Cerebellar nuclear complex (tissue), 1 donor: ENCODE measurements around the gene TNFRSF21.
"Not testable (repeated sequence)": the region's sequence is repeated elsewhere in the genome, so short reads cannot be mapped to it uniquely, and the experiment has no call there.

Source experiments
- DNase-seq, 2 experiments: peaks; one replicate each; lab custom pipeline; 2025; lab: John Stamatoyannopoulos, UW

Gene TNFRSF21

DNA sequence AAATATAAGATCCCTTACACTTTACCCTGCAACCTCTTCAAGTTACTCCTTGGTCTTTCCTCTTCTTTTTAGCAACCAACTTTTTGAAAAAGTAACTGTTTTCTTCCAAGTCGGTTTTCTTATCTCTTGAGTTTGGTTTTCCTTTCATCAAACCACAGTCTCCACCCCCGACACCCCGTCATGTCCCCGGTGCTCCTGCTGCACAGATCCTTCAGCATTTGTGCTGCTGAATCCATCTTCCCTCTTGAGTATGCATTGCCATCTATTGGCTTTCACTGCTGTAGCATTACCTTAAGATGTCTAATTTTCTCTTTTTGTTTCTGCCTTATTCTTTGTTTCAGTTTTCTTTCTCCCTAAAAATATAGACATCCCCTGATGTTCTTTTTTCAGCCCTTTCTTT lies 11.9 kb upstream of the TNFRSF21 start:
- DNase-seq, result no peak

GRCh38 chr6:47319867-47320266 lies 10.2 kb upstream of the TNFRSF21 start:
- DNase-seq, result no peak

GRCh38 chr6:47319382-47319781 lies 9.7 kb upstream of the TNFRSF21 start:
- DNase-seq, result no peak

DNA sequence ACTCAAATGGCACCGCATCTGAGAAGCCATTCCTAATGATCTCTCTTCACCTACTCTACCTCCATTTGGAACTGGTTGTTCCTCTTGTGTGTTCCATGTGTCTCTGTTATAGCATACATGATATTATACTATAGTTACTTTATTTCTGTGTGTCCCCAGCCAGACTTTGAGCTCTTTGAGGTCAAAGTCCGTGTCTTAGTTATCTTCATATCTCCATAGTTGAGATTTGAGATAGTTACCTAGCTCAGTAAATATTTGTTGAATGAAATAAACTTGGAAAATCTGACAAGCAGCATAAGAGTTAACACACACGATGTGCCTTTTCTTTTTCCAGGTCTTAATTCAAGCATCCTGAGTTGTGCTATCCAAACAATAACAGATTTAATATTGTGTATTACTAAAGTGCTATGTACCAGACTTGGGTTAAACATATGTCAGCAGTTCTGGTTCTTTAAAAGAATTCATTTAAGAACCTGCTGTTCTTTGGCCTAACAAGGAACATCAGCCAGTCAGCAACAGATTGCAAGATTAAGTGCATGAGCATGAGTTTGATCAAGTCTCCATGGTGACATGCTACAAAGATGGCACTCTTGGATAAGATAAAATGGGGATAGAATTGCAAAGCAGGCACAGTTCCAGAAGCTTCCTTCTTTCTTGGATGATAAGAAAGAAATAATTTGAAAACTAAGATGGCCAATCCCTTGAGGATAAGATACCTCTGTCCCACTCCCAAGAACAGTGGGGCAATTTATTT lies 8.7 kb upstream of the TNFRSF21 start:
- no peak for DNase-seq

DNA sequence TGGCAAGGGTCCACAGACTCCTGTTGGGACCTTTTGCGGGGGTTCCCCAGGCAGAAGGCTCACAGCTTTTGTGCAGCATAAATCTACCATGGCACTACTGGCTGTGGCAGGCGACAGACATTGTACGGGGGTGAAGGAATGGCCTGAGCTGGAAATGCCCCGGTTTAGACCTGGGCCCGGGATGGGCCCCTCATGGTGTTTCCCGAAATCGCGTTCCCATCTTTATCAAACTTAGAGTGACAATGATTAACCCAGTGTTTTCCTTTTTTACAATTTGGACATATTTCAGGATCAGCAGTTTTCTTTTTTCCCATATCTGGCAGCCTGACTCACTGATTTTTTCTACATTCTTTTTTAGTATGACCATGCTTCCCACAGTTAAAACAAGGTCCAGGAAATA lies 5.5 kb upstream of the TNFRSF21 start:
- DNase-seq, result not testable (repeated sequence)

- no peak for DNase-seq
Measured at GRCh38 chr6:47310131-47310480, 401 bp upstream of the TNFRSF21 start.

GRCh38 chr6:47308552-47309290 lies 984 bp downstream of the TNFRSF21 start:
- no peak for DNase-seq

DNA sequence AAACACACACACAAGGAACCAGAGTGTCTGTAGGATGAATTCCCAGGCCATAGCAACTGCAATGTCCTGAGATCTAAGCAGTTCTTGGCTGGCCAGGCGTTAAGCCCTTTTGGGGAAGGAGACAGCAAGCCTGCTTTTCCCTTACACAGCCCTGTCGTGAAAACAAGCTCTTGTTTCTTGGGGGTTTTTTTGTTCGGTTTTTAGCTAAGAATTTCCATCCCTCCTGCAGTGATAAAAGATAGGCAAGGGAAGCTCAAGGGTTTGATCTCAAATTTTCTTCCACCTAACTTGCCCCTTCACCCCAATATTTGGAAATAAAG lies 1.5 kb downstream of the TNFRSF21 start:
- DNase-seq, result no peak

DNA sequence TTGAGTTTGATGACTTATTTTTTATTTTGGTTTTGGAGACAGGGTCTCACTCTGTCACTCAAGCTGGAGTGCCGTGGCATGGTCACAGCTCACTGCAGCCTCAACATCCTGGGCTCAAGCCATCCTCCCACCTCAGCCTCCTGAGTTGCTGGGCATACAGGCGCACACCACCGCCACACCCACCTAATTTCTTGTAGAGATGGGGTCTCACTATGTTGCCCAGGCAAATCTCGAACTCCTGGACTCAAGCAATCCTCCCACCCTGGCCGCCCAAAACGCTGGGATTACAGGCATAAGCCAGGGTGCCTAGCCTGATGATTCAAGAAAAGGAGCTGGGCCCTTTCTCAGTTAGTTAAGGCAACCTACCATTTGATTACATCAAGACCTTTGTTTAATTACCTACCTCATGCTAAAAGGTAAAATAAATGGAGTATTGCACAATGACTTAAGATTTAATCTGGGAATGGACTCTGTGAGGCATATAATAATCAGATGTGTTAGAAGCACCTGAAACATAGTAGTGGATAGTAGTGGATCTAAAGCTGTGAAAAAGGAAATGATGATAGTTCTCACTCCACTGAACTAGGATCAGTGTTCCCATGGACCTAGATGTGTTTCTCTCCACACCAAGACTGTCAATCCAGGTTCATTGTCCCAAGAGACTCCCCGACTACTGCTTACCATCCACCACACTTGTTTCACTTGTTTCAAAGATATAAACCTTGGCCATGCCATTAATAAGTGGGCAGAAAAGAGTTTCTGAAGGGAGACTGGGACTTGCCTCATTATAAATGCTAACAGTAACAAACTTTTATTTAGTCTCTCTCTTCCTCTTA lies 2.1 kb downstream of the TNFRSF21 start:
- DNase-seq, result no peak

DNA sequence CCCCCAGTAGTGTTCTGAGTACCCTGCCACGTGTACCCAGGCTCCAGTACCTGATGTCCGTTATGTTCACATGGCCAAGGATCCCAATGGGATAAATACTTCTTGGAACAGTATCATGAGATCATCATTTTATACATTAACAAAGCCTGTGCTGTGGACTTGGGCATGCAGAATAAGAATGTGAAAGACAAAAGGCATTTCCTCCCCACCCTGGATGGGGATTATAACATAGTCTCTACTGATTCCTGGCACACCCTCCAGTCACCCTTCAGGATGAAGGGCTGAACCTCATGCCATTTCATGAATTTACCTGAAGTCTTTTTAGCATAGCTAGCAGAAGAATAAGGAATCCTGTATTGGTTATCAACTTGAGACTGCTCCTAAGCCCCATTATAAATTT lies 2.8 kb downstream of the TNFRSF21 start:
- DNase-seq, result no peak

GRCh38 chr6:47303861-47304260 lies 5.8 kb downstream of the TNFRSF21 start:
- DNase-seq, result no peak

DNA sequence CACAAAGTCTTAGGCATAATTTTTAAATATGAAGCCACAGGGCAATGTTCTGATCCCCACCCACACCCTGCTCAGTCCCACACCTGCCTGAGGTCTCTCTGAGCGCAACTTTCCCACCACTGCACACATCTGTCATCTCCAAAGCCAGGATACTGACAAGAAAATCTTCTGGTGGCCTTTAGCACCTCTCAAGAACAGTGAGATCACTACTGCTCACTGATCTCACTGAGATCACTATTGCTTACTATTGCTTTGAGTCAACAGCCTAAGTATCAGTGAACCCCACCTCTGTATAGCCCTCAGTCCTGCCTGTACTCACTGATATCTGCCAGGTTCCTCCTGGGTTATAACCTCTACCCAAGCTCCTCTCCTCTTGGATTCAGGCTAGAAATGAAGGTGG lies 6.4 kb downstream of the TNFRSF21 start:
- DNase-seq, result no peak

DNA sequence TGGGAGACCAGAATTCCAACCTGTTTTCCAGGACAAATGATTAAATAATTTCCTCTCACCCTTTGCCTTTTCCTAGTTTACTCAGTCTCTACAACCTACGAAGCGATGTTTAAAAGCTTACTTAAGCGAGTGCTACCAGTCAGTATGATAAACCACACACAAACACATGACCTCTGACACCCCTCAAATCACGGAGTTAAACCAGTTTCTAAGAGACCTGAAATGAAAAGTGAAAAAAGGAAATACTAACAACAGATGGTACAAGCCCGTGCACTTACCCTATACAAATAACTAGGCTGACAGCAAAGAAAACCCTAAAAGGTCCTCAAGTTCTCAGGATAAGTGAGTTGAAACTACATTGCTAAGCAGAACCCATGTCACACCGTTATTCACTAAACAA lies 7.7 kb downstream of the TNFRSF21 start:
- no peak for DNase-seq

GRCh38 chr6:47301441-47301840 lies 8.3 kb downstream of the TNFRSF21 start:
- no peak for DNase-seq

DNA sequence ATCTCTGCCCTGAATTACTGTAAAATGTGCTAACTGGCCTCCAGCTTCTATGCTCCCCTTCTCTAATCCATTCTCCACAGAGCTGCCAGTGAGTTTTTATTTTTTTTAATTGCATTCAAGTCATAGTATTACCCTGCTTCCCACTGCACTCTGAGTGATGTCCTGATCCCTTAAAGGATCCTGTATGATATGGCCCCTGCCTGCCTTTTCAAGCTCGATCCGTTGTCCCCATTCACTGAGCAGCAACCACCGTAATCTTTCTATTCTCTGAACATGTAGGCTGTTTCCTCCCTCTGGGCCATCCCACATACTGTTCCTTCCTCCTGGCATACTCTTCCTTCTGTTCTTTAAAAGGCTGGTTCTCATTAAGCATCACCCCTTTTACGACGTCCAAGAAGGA lies 9.3 kb downstream of the TNFRSF21 start:
- DNase-seq, result no peak

- DNase-seq, result no peak
Measured at GRCh38 chr6:47299965-47300364, 9.7 kb downstream of the TNFRSF21 start.

GRCh38 chr6:47298475-47298874 lies 11.2 kb downstream of the TNFRSF21 start:
- DNase-seq, result no peak

DNA sequence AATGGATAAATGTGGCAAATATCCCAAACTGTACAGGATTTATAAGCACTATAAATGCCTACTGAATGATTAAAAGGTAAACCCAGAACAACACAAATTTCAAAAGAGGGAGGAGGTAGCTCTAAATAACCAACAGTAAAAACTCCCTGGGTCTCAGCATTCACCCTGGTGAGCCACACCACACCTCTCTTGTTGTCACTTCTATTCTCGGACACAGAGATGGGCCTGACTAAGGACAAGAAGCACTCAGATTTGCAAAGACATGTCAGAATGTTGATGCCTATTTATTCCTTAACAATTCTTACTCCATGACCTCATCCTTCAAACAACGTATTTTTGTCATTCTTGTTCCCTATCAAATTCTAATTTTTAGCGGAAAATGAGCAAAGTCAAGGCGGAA lies 14.7 kb downstream of the TNFRSF21 start:
- no peak for DNase-seq

- DNase-seq, result no peak
Measured at GRCh38 chr6:47292944-47293343, 16.8 kb downstream of the TNFRSF21 start.

GRCh38 chr6:47292027-47292426 lies 17.7 kb downstream of the TNFRSF21 start:
- no peak for DNase-seq

DNA sequence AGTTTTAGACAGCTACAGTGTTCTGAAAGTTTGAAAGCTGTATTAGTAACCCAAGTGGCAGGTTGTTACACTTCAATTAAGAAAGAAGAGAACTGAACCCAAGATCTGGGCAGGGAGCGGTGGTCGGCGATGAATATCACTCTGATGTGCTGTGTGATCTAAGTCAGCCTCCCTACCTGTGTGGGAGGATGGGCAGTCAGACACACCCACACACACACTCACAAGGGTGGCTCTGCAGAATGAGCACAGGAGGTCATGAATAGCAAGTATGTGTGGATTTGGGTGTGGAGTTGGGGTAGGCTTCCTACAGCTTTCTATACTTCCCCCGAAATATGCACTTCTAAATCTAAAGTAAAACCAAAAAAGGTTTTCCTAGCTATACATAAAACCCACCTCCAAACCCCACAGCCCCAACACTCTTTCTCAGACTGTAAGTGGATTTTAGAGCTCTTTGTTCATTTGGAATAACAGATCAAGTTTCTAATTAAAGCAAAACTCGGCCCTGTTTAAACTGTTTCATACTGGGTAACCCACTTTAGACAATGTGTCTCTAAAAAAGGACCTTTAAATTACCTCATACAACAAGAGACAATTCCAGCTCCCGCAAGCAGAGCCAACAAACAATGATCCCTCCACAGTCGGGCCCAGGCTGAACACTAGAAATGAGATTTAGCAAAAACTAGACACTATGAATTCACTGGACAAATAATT lies 19.4 kb downstream of the TNFRSF21 start:
- no peak for DNase-seq
